Right ventricle myocardium superior (tissue), 1 donor: Measurements from ENCODE around the gene PTPRN2. TPM values are rescaled to one million over a fixed set of nuclear protein-coding genes. Genes with fewer than 3 reads are reported as not detected.
"Not testable (repeated sequence)": the region's sequence is repeated elsewhere in the genome, so short reads cannot be mapped to it uniquely, and the experiment has no call there.

Experiments used
- ATAC-seq: fragments of 200-7000 bp; cut with Tn5 transposase; one replicate; pipeline ENCODE4 v1.9.1; 2020; ENCODE audit warnings: mild to moderate bottlenecking; ENCODE audit not compliant: poor library complexity
- DNase-seq: peaks from one replicate; pipeline ENCODE4 v3.0.0-alpha.2; 2020
- intact Hi-C: fragments of 100-400 bp; cut with DNase I; formaldehyde crosslinking; loops from one replicate; pipeline ENCODE4 v1.11.2; 2022
- total RNA-seq: library from RNA; stranded (reverse); fragmentation: NEBNext Ultra II Directional; extraction: Animal tissue kit (Norgen Biotek cat#: 25700); gene quantifications from one replicate; pipeline ENCODE4 v1.2.1, GENCODE V29; 2021
- donor health status: DM: no; HTN: yes; CAD: no; lungs with severe emphysema.

PTPRN2 gene
- total RNA-seq, 1 donor from 2014 or later: 1.2 TPM

DNA sequence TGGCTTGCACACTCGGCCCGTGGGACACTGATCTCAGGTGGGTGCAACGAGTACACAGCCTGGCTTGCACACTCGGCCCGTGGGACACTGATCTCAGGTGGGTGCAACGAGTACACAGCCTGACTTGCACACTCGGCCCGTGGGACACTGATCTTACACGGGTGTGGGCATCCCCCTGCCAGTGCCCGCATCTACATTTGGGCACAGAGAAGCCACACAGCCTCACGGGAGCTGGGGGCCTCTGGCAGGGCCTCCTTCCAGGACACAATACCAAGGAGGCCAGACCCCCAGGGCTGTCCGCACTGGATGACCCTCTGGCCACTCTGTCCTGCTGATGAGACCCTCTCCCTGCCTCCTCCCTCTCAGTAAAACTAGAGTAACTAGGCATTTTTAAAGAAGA lies 920.4 kb downstream of the PTPRN2 start:
- no peak for ATAC-seq
- DNase-seq: peak; percentile 33
- intact Hi-C loops: no loop called here

- DNase-seq (peak; percentile 25), ATAC-seq (no peak)
- intact Hi-C loops: no loop called here
Measured at GRCh38 chr7:157666530-157667040, 921.0 kb downstream of the PTPRN2 start.

DNA sequence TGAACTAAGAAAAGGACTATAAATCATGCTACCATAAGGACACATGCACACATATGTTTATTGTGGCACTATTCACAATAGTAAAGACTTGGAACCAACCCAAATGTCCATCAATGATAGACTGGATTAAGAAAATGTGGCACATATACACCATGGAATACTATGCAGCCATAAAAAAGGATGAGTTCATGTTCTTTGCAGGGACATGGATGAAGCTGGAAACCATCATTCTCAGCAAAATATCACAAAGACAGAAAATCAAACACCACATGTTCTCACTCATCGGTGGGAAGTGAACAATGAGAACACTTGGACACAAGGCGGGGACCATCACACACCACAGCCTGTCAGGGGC lies 922.0 kb downstream of the PTPRN2 start:
- DNase-seq, intact Hi-C loops: not testable (repeated sequence)

DNA sequence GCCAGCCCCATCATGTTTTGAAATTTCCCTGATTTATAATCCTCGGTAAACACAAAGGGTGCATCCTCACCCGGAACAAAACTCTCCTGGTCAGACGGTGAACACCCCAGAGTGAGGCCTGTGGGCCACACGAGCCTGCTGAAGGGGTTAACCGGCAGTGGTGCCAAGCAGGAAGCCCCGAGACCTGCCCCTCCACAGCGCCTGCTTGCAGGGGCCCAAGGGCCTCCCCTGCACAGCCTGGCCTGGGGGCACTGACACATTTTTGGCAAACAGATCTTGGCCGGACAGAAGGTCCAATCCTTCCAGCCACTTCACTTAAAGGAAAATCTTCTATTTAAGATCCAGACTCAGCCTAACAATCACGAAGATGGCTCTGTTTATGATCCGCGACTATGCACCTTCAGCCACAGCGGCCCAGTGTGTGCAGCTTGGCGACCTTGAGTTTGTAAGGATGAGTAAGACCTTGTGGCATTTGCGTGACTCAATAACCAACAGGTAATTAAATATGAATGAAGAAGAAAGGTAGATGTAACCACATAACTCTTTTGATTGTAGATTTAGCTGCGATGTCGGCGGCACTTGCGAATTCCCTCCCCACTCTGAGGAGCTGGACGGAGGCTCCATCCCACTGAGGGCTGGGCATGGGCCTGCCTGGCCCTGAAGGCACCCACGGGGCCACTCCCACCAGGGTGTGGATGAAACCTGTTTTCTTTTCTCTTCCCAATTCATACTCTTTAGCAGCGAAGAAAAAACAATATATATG lies 922.6 kb downstream of the PTPRN2 start:
- intact Hi-C loops: no loop called here
- ATAC-seq (no peak), DNase-seq (no peak)

More for the DNA sequence above, 922.0 kb downstream of the PTPRN2 start:
- not testable (repeated sequence) for ATAC-seq

DNA sequence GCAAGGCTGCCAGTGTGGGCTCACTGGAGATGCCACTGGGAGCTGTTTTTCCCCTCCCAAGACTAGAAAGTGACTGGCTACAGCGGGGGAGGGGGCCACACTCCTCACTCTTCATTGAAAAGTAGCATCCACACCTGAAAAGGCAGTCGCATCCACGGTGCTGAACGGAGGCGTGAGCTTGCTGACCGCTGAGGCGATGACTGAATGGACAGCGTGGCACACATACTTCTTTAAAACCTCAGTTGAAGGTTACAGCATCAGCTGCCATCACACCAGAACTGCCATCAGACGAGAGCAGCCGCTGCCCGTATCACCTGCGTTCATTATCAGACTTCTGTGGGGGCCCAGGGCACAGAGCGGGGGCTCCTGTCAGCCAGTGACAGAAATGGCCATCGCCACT lies 923.6 kb downstream of the PTPRN2 start:
- DNase-seq: no peak
- no peak for ATAC-seq
- intact Hi-C loops: no loop called here

- no peak for ATAC-seq
- peak; percentile 39 for DNase-seq
Measured at GRCh38 chr7:157662981-157663716, 924.5 kb downstream of the PTPRN2 start.

DNA sequence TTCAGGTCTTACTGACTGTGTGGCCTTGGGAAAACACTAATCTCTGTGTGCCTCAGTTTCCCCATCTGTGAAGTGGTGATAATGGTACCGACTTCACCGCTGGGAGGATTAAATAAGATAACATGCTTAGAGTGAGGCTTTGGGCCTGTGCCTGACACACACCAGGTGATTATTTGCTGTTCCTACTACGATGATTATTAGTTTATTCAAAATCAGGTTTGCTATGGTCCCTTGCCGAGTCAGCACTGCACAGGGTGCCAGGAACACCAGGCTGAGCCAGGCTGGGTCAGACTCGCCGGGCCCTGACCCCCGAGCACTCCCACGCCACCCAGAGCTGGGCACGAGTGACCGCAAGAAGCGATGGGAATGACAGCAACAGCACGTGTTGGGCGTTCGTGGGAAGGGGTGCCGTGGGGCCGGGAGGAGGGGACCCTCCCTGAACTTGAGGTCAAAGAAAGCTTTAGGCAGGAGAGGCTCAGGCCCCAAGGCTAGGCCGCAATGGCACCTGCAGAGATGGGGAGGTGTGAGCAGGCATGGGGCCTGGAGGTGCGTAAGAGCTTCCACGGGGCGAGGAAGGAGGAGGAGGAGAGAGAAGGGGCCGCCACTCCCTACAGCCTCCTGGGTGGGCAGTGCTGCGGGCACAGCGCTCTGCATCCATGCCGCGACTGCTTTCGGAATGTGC lies 925.4 kb downstream of the PTPRN2 start:
- DNase-seq: no peak
- ATAC-seq: no peak
- intact Hi-C loops: no loop called here

More at GRCh38 chr7:157662981-157663716, 924.5 kb downstream of the PTPRN2 start:
- intact Hi-C loops: no loop called here

DNA sequence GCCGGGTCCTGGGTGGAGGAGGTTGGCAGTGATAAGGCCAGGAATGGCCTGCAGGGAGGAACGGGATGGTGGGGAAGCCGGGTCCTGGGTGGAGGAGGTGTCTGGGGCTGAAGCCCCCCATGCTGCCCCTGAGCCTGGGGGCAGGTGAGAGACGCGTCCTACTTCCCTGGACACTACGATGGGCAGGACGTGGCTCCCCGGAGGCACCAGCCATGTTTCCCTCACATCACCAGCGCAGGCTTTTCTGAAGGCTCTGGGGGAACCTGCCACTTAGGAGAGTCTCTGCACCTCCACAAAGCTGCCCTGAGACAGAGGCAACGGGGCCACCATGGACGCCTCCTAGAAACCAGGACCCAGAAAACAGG lies 926.0 kb downstream of the PTPRN2 start:
- intact Hi-C loops: no loop called here
- no peak for DNase-seq
- no peak for ATAC-seq

- intact Hi-C loops: no loop called here
- no peak for ATAC-seq
Measured at GRCh38 chr7:157660971-157661610, 926.5 kb downstream of the PTPRN2 start.

GRCh38 chr7:157658851-157659412 lies 928.7 kb downstream of the PTPRN2 start:
- intact Hi-C loops: no loop called here
- DNase-seq (no peak), ATAC-seq (no peak)

More at GRCh38 chr7:157660971-157661610, 926.5 kb downstream of the PTPRN2 start:
- DNase-seq: no peak

DNA sequence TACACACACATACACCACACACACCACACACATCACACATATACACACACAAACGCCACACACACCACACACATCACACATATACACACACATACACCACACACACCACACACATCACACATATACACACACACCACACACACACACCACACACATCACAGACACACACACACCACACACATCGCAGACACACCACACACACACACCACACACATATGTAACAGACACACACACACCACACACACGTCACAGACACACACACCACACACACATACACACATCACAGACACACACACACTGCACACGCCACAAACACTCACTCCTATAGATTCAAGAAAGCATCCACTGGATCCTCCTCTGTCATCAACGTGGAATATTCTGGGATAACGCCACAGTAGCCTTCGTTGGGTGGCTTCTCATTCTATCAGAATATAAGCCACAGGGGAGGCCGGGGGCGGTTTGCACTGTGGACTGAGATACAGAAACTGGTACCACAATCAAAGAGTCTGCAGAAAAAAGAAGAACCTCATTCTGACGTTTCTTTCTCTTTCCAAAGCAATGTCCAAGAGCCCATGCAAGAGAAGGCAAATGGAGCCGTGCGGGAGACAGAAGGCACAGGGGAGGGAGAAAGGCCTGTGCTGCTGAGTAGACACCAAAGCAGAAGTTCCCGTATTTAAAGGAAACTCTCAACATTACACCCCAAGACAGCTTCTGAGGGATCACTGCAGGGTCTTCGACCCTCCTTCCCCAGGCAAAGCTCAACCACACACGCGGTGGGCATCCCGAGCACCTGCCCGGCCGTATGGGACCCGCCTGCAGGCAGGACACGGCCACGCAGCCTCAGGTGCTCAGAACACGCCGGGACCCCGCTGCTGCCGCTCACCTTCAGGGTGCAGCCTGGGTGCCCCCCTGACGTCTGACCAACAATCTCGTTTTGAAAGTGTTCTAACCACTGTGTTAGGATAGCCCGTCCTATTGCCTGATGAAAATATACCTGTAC lies 929.6 kb downstream of the PTPRN2 start:
- intact Hi-C loops: no loop called here
- ATAC-seq (no peak), DNase-seq (no peak)

- intact Hi-C loops: no loop called here
- ATAC-seq: no peak
- DNase-seq: no peak
Measured at GRCh38 chr7:157656195-157656769, 931.3 kb downstream of the PTPRN2 start.

DNA sequence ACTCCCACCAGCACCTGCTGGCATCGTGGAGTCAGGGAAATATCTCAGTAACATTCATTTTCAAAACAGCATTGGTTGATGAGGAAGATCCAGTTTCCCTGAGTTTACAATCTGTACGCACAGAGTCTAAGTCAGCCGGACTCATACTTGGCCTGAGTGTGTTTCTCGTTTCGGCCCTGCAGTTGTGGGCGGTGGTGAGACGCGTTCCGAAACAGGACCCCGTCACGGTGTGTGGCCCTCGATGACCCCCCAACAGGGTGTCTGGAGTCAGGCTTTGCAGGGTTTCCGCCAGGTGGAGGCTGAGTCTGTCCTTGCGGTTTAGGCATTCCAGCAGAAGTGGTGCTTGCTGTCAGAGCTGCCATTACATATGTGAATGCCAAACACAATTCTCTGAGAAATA lies 933.3 kb downstream of the PTPRN2 start:
- intact Hi-C loops: no loop called here
- DNase-seq (no peak), ATAC-seq (no peak)

- DNase-seq (no peak), ATAC-seq (no peak)
- intact Hi-C loops: no loop called here
Measured at GRCh38 chr7:157653827-157654207, 933.8 kb downstream of the PTPRN2 start.

DNA sequence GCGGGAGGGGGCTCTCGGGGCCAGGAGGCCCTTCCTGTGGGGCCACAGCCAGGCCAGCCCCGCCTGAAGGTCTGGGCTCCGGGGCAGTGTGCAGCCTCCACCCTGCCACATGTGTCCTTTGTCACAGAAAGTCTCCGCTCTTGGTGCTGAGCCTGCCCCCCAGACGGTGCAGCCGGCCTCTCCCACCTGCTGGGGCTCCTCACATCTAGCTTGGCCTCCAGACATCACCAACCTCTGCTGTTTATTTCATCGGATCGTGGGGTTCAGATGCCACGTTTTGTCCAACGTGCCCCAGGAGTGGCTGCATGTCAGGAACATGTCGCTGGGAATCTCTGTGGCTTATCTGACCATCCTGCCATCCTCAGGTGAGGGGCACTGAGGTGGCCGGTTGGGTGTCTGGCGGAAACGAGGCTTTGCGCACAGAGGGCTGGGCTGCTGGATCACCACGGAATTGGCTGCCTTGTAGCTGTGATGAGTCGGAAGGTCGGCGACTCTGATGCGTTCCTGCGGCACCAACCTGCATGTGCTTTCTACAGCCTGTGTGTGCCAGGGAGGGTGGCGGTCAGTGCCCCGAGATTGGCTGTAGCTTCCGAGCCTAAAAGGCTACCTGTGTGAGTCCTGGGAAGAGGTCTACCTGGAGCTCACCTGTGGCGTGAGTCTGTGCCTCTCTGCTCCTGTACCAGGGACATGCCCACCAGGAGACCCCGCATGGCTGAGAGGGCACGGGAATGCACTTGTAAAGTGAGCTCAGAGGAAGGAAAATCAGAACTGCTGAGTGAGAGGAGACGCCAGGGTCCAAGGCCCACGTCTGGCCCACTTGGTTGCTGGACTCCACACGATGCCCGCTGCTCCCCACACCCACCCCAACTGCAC lies 934.4 kb downstream of the PTPRN2 start:
- DNase-seq: no peak
- ATAC-seq: no peak
- intact Hi-C loops: no loop called here

DNA sequence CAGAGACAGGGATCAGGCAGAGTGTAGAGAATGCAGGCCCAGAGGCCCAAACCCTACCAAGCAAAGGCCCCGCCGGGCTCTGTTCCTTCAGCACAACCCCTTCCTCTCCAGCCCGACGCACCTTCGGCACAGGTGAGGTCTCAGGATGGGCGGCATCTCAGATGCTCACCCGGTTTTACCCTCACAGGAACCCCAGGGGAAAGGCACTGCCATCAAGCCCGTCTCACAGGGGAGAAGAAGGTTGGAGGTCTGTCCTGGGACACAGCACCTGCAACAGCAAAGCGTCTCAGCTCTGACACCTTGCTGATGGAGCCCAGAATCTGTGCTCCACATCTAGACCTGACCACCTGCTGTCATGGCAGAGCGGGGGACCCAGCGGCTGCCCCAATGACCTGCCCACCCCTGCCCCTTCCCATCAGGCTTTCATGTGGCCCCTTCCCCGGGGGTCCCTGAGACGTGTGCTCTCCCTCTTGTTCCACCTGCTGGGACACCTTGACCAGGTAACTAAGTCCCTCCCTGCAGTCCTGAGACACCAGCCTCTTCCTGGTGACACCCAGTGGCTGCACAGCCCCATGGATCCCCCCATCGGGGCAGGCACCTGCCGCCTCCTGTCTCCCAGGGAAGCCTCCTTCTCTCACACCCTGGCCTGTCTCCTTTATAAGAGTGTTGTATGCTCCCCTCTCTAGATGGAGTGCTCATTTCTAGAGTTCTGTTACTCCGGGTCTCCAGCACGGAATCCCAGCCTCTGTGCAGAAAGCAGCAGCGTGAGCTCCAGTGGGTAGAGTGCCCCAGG lies 935.3 kb downstream of the PTPRN2 start:
- intact Hi-C loops: no loop called here
- DNase-seq (no peak), ATAC-seq (no peak)
